Nephron progenitor cell (in vitro differentiated cells): ENCODE results near the gene MAGI2.

Experiments used
- DNase-seq: peaks from one replicate; pipeline ENCODE4 v3.0.0; 2021
- H3K27ac Mint-ChIP-seq: 2 replicates; pipeline ENCODE4 v1.8.0; 2021; ENCODE audit warnings: mild to moderate bottlenecking, moderate library complexity, mixed read lengths
- H3K27me3 Mint-ChIP-seq: 2 replicates; pipeline ENCODE4 v1.8.0; 2021; ENCODE audit warnings: mild to moderate bottlenecking, low read depth, mixed read lengths; ENCODE audit not compliant: poor library complexity
- H3K36me3 Mint-ChIP-seq: 2 replicates; pipeline ENCODE4 v1.8.0; 2021; ENCODE audit warnings: low read depth, mixed read lengths
- H3K4me1 Mint-ChIP-seq: 2 replicates; pipeline ENCODE4 v1.8.0; 2021; ENCODE audit warnings: mixed read lengths
- H3K4me3 Mint-ChIP-seq: 2 replicates; pipeline ENCODE4 v1.8.0; 2021; ENCODE audit warnings: mild to moderate bottlenecking, moderate library complexity, mixed read lengths
- H3K9me3 Mint-ChIP-seq: 2 replicates; pipeline ENCODE4 v1.8.0; 2021; ENCODE audit warnings: mild to moderate bottlenecking, moderate library complexity, mixed read lengths
- TF ChIP-seq, protein P1 (sequence below): fragments of 200-600 bp; sonication (generic); IDR thresholded peaks from 2 replicates; pipeline ENCODE4 v1.5.0; 2021; ENCODE audit warnings: antibody characterized with exemption

MAGI2 gene

DNA sequence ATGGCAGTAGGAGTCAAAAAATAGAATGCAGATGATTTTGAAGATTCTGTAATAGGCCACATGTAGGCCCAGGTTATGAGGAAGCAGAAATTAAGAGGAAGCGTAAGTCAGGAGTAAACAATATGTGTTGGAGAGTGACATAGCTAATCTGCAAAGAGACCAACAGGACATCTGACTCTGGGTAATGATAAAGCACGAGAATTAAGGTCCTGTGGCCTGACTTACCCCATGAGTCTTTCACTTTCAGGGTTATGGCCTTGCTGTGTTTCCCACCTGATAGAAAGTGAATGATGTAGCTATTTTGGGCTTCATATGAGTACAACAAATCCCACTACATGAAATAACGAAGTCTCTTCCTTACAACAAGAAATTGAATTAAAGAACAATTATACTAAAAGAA lies 393.0 kb downstream of the MAGI2 start:
- TF ChIP-seq, protein P1, sequence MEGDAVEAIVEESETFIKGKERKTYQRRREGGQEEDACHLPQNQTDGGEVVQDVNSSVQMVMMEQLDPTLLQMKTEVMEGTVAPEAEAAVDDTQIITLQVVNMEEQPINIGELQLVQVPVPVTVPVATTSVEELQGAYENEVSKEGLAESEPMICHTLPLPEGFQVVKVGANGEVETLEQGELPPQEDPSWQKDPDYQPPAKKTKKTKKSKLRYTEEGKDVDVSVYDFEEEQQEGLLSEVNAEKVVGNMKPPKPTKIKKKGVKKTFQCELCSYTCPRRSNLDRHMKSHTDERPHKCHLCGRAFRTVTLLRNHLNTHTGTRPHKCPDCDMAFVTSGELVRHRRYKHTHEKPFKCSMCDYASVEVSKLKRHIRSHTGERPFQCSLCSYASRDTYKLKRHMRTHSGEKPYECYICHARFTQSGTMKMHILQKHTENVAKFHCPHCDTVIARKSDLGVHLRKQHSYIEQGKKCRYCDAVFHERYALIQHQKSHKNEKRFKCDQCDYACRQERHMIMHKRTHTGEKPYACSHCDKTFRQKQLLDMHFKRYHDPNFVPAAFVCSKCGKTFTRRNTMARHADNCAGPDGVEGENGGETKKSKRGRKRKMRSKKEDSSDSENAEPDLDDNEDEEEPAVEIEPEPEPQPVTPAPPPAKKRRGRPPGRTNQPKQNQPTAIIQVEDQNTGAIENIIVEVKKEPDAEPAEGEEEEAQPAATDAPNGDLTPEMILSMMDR, result no peak
- H3K27me3 Mint-ChIP-seq, result no peaks in the 10 kb centered on the region
- H3K36me3 Mint-ChIP-seq, result no peaks in the 10 kb centered on the region
- no peaks in the 10 kb centered on the region for H3K9me3 Mint-ChIP-seq
- H3K4me1 Mint-ChIP-seq, result no peaks in the 10 kb centered on the region
- no peak for DNase-seq
- H3K4me3 Mint-ChIP-seq, result no peak overlapping the region
- no peak overlapping the region for H3K27ac Mint-ChIP-seq

DNA sequence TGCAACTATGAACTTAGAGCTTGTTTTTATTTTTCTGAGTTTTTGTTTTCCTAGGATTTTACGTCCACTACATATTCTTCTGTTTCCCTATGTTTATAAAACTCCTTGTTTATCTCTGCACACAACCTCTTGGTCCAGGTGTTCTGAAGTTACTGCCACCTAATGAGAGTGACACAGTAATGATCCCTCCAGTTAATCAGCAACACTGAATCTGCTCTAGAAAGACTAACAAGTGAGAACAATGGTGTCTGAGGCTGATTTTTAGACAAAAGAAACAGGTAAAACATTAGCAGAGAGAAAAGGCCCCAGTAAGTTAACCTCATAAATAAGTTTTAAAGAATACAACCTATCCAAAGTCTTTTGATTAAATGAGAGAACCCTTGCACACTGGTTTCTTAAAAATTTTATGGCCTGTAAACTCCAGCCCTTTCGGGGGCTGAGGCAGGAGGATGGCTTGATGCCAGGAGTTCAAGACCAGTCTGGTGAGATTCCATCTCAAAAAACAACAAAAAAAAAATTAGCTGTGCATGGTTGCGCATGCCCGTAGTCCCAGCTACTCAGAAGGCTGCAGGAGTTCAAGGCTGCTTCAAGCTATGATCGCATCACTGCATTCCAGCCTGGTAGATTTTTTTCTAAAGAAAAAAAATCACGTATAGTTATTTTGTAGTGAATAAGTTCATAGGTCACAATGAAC lies 397.6 kb downstream of the MAGI2 start:
- Mint-ChIP-seq H3K27ac (no peak overlapping the region), H3K27me3 (no peaks in the 10 kb centered on the region), H3K4me3 (no peak overlapping the region), H3K36me3 (no peaks in the 10 kb centered on the region), H3K9me3 (no peaks in the 10 kb centered on the region), H3K4me1 (peaks cover 1% of the 10 kb centered on the region)
- TF ChIP-seq, protein P1, result no peak
- DNase-seq, result no peak

DNA sequence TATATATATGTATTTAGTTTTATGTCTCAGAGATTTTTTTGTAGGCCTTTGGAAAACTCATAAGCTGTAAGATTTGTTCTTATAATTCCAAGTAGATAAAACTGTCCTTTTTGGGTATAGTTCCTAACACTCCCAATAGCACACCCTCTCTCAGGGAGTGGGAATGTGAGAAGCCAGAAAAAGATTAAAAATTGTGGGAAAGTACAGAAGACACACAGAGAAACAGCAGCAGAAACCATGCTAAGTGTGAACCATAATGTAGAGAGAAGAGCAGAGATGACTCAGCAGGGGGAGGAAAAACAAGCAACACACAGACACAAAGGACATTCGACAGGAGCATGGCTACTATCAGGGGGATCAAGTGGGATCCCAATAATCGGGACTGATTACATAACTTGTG lies 401.6 kb downstream of the MAGI2 start:
- no peak for DNase-seq
- H3K9me3 Mint-ChIP-seq, result no peaks in the 10 kb centered on the region
- no peaks in the 10 kb centered on the region for H3K27me3 Mint-ChIP-seq
- H3K27ac Mint-ChIP-seq, result no peak overlapping the region
- no peak overlapping the region for H3K4me3 Mint-ChIP-seq
- H3K4me1 Mint-ChIP-seq, result peaks cover 13% of the 10 kb centered on the region
- no peaks in the 10 kb centered on the region for H3K36me3 Mint-ChIP-seq
- TF ChIP-seq, protein P1, result no peak

DNA sequence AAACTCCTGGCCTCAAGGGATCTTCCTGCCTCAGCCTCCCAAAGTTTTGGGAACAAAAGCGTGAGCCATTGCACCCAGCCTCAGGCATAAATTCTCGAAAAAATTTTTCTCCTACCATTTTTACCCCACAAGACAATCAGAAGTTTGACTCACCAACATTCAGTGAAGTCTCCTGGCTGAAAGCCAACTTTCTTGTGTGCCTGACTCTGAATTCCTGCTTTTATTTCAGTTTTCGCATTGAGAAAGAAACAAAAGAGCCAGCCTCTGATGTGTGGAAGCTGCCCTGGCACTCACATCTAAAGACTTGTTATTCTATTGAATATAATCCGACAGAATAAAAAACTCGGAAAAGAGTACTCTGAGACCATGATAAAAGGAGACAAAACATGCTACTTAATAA lies 402.9 kb downstream of the MAGI2 start:
- Mint-ChIP-seq H3K4me3 (no peak overlapping the region), H3K27me3 (no peaks in the 10 kb centered on the region), H3K27ac (peak overlapping the region; percentile 59), H3K9me3 (no peaks in the 10 kb centered on the region), H3K4me1 (peaks cover 24% of the 10 kb centered on the region), H3K36me3 (no peaks in the 10 kb centered on the region)
- no peak for DNase-seq
- TF ChIP-seq, protein P1, result no peak

DNA sequence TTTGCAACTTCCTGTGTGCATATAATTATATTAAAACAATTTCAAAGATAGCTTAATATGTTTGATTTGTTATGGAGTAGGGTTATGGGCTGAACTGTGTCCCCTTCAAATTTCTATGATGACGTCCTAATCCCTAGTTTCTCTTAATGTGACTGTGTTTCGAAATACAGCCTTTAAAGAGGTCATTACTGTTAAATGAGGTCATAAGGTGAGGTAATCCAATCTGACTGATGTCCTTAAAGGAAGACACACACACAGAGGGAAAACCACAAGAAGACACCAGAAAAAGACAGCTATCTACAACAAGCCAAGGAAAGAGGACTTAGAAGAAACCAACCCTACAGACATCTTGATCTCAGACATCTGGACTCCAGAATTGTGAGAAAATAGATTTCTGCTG lies 407.4 kb downstream of the MAGI2 start:
- H3K9me3 Mint-ChIP-seq, result no peaks in the 10 kb centered on the region
- H3K4me3 Mint-ChIP-seq, result no peak overlapping the region
- no peak for DNase-seq
- peaks cover 27% of the 10 kb centered on the region for H3K4me1 Mint-ChIP-seq
- TF ChIP-seq, protein P1, result no peak
- no peaks in the 10 kb centered on the region for H3K36me3 Mint-ChIP-seq
- no peak overlapping the region for H3K27ac Mint-ChIP-seq
- peaks cover 4% of the 10 kb centered on the region for H3K27me3 Mint-ChIP-seq

DNA sequence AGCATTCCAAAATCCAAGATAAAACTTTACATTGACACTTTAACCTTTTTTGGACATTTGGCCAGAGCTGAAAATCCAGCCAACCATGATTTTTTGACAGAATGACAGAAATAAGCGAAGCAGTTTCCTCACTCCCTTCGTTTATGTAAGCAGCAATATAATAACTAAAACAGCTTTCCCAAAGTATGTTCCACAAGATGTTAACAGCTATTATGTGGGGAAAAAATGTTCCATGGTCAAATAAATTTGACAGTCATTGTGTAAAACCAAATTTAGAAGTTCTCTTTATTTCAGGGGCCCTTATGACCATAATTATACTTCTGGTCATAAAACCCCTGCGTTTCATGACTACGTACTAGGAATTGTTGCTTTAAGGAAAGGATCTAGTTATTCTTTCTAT lies 416.5 kb downstream of the MAGI2 start:
- no peaks in the 10 kb centered on the region for H3K4me1 Mint-ChIP-seq
- TF ChIP-seq, protein P1, result no peak
- no peak overlapping the region for H3K27ac Mint-ChIP-seq
- H3K27me3 Mint-ChIP-seq, result no peaks in the 10 kb centered on the region
- H3K9me3 Mint-ChIP-seq, result no peaks in the 10 kb centered on the region
- no peaks in the 10 kb centered on the region for H3K36me3 Mint-ChIP-seq
- DNase-seq, result no peak
- no peak overlapping the region for H3K4me3 Mint-ChIP-seq
